IMR-90 (cell line): ENCODE measurements around the gene CEACAM6. TPM values are rescaled to one million over a fixed set of nuclear protein-coding genes. Genes with fewer than 3 reads are reported as not detected.

Experiments
- ATAC-seq: fragments of 200-7000 bp; cut with Tn5 transposase; 2 replicates; pipeline ENCODE4 v1.9.1; 2020; ENCODE audit warnings: low read depth, mild to moderate bottlenecking, moderate library complexity
- BruUV-seq: library from RNA; stranded (reverse); fragments of 400-500 nt; replicated peaks from 2 replicates; lab custom pipeline; 2021; lab: Mats Ljungman, UMichigan
- CTCF ChIA-PET: fragments of 300-600 bp; formaldehyde crosslinking; extraction: SDS; loops from one replicate; lab custom pipeline; 2021; ENCODE audit warnings: antibody characterized with exemption; lab: Yijun Ruan, JAX
- POLR2A ChIA-PET: fragments of 300-600 bp; sonication (Branson Sonifier 250); formaldehyde crosslinking; loops from one replicate; lab custom pipeline; 2022; ENCODE audit warnings: antibody characterized with exemption; ENCODE audit not compliant: unreplicated experiment; lab: Charles Lee
- DNase-seq: peaks from one replicate; pipeline ENCODE4 v3.0.0; 2013
- H2AFZ ChIP-seq: replicated peaks from 2 replicates; pipeline ENCODE3; 2013; ENCODE audit warnings: low read length, mild to moderate bottlenecking; ENCODE audit not compliant: poor library complexity
- H2AK5ac ChIP-seq: 2 replicates; pipeline ENCODE4 v1.6.1; 2013; ENCODE audit warnings: low read depth, low read length, inconsistent platforms
- H2AK9ac ChIP-seq: replicated peaks from 2 replicates; pipeline ENCODE3; 2013; ENCODE audit warnings: mild to moderate bottlenecking, low read depth, low read length, moderate library complexity; ENCODE audit not compliant: poor library complexity
- H2BK120ac ChIP-seq: 2 replicates; pipeline ENCODE4 v1.6.1; 2013; ENCODE audit warnings: low read depth, low read length, inconsistent platforms
- H2BK15ac ChIP-seq: 3 replicates; pipeline ENCODE4 v1.6.1; 2013; ENCODE audit warnings: low read depth, low read length, inconsistent platforms
- H2BK20ac ChIP-seq: 2 replicates; pipeline ENCODE4 v1.6.1; 2013; ENCODE audit warnings: low read depth, mild to moderate bottlenecking, inconsistent platforms, low read length, moderate library complexity
- H2BK5ac ChIP-seq: 2 replicates; pipeline ENCODE4 v1.6.1; 2013; ENCODE audit warnings: mild to moderate bottlenecking, low read depth, low read length, inconsistent platforms; ENCODE audit not compliant: poor library complexity, severe bottlenecking
- H3K14ac ChIP-seq: replicated peaks from 2 replicates; pipeline ENCODE4 v1.6.1; 2013; ENCODE audit warnings: low read depth, low read length, inconsistent platforms
- H3K18ac ChIP-seq: 2 replicates; pipeline ENCODE4 v1.6.1; 2013; ENCODE audit warnings: low read depth, low read length, control low read depth
- H3K23ac ChIP-seq: 2 replicates; pipeline ENCODE4 v1.6.1; 2013; ENCODE audit warnings: low read depth, low read length, inconsistent platforms
- H3K27ac ChIP-seq: 2 replicates; pipeline ENCODE4 v1.5.1; 2013; ENCODE audit warnings: mild to moderate bottlenecking, control low read depth, low read length; ENCODE audit not compliant: insufficient read depth
- H3K27me3 ChIP-seq: 2 replicates; pipeline ENCODE4 v1.6.1; 2013; ENCODE audit warnings: low read length; ENCODE audit not compliant: control insufficient read depth, insufficient read depth
- H3K36me3 ChIP-seq: 2 replicates; pipeline ENCODE4 v1.6.1; 2013; ENCODE audit warnings: low read length, mixed read lengths; ENCODE audit not compliant: control insufficient read depth, insufficient read depth
- H3K4ac ChIP-seq: 2 replicates; pipeline ENCODE4 v1.6.1; 2013; ENCODE audit warnings: low read depth, low read length, inconsistent platforms
- H3K4me1 ChIP-seq: 2 replicates; pipeline ENCODE4 v1.6.1; 2013; ENCODE audit warnings: low read length, mixed read lengths; ENCODE audit not compliant: control insufficient read depth, insufficient read depth
- H3K4me2 ChIP-seq: 2 replicates; pipeline ENCODE4 v1.6.1; 2013; ENCODE audit warnings: low read depth, mild to moderate bottlenecking, control low read depth, low read length, moderate library complexity
- H3K4me3 ChIP-seq: 2 replicates; pipeline ENCODE4 v1.5.1; 2013; ENCODE audit warnings: low read depth, mild to moderate bottlenecking, control low read depth, low read length, moderate library complexity; ENCODE audit not compliant: insufficient read depth
- H3K56ac ChIP-seq: 2 replicates; pipeline ENCODE4 v1.6.1; 2013; ENCODE audit warnings: low read length, inconsistent platforms; ENCODE audit not compliant: insufficient read depth; ENCODE audit errors: extremely low read depth
- H3K79me1 ChIP-seq, 2 experiments: 2 replicates each; pipeline ENCODE4 v1.6.1; 2013; ENCODE audit warnings: low read length in 2 of 2, inconsistent platforms in 1 of 2, low read depth in 1 of 2
- H3K9ac ChIP-seq: 2 replicates; pipeline ENCODE4 v1.6.1; 2013; ENCODE audit warnings: low read depth, low read length, control low read depth
- H3K9me1 ChIP-seq: 2 replicates; pipeline ENCODE4 v1.6.1; 2013; ENCODE audit warnings: low read length, inconsistent platforms; ENCODE audit not compliant: insufficient read depth
- H3K9me3 ChIP-seq: 2 replicates; pipeline ENCODE4 v1.6.1; 2013; ENCODE audit warnings: low read length; ENCODE audit not compliant: control insufficient read depth, insufficient read depth
- H4K20me1 ChIP-seq: 2 replicates; pipeline ENCODE4 v1.6.1; 2013; ENCODE audit warnings: low read length, inconsistent platforms; ENCODE audit not compliant: insufficient read depth
- H4K5ac ChIP-seq: 2 replicates; pipeline ENCODE4 v1.6.1; 2013; ENCODE audit warnings: mild to moderate bottlenecking, low read depth, low read length, control low read depth
- H4K8ac ChIP-seq, 2 experiments: 2 replicates each; pipeline ENCODE4 v1.6.1; 2013; ENCODE audit warnings: low read depth in 2 of 2, low read length in 2 of 2, control low read depth in 1 of 2, inconsistent platforms in 1 of 2
- H4K91ac ChIP-seq: 2 replicates; pipeline ENCODE4 v1.6.1; 2013; ENCODE audit warnings: low read depth, low read length, inconsistent platforms; ENCODE audit not compliant: insufficient read depth
- BHLHE40 ChIP-seq: fragments of 150-350 bp; IDR thresholded peaks from 2 replicates; pipeline ENCODE4 v1.6.1; 2016; ENCODE audit warnings: mild to moderate bottlenecking, low read depth, low read length
- CEBPB ChIP-seq: IDR thresholded peaks from 2 replicates; pipeline ENCODE4 v1.6.1; 2012; ENCODE audit warnings: low read depth, low read length, improper control_type of control experiment
- CHD1 ChIP-seq: IDR thresholded peaks from 2 replicates; pipeline ENCODE4 v1.6.1; 2012; ENCODE audit warnings: low read depth, low read length, improper control_type of control experiment
- FOS ChIP-seq: fragments of 150-350 bp; IDR thresholded peaks from 2 replicates; pipeline ENCODE4 v1.6.1; 2016; ENCODE audit warnings: low read depth, low read length
- MAFK ChIP-seq: IDR thresholded peaks from 2 replicates; pipeline ENCODE4 v1.6.1; 2012; ENCODE audit warnings: low read depth, low read length, improper control_type of control experiment
- MAZ ChIP-seq: IDR thresholded peaks from 2 replicates; pipeline ENCODE4 v1.6.1; 2012; ENCODE audit warnings: low read depth, mild to moderate bottlenecking, low read length, improper control_type of control experiment, moderate library complexity, borderline replicate concordance
- MXI1 ChIP-seq: IDR thresholded peaks from 2 replicates; pipeline ENCODE4 v1.6.1; 2012; ENCODE audit warnings: low read depth, mild to moderate bottlenecking, low read length, moderate library complexity, borderline replicate concordance
- NFE2L2 ChIP-seq: fragments of 150-350 bp; IDR thresholded peaks from 2 replicates; pipeline ENCODE4 v1.6.1; 2016; ENCODE audit warnings: low read depth, mild to moderate bottlenecking, low read length
- POLR2A ChIP-seq: IDR thresholded peaks from 2 replicates; pipeline ENCODE4 v1.6.1; 2012; ENCODE audit warnings: mild to moderate bottlenecking, low read depth, low read length
- RAD21 ChIP-seq: IDR thresholded peaks from 2 replicates; pipeline ENCODE4 v1.6.1; 2012; ENCODE audit warnings: low read length, improper control_type of control experiment
- RCOR1 ChIP-seq: IDR thresholded peaks from 2 replicates; pipeline ENCODE4 v1.6.1; 2012; ENCODE audit warnings: mild to moderate bottlenecking, low read length, improper control_type of control experiment; ENCODE audit not compliant: insufficient replicate concordance
- RFX5 ChIP-seq: IDR thresholded peaks from 2 replicates; pipeline ENCODE4 v1.8.0; 2012; ENCODE audit warnings: low read depth, mild to moderate bottlenecking, low read length, moderate library complexity
- SMC3 ChIP-seq: fragments of 150-350 bp; IDR thresholded peaks from 2 replicates; pipeline ENCODE4 v1.6.1; 2016; ENCODE audit warnings: low read depth, mild to moderate bottlenecking, antibody characterized with exemption, low read length, moderate library complexity
- WGBS, 2 experiments: methylation state at CpG; one replicate each; pipeline versions ENCODE4 v1.1.5 to v1.1.7; 2013; ENCODE audit warnings: missing lambda C conversion rate in 2 of 2; ENCODE audit not compliant: insufficient read length in 1 of 2; ENCODE audit errors: extremely low coverage in 2 of 2; 5-methylcytosine and 5-hydroxymethylcytosine counted together
- dilution Hi-C: fragments of 300-500 bp; cut with HindIII; formaldehyde crosslinking; loops from one replicate; pipeline ENCODE4 v1.14.3; 2018; ENCODE audit warnings: low sequenced_read_pairs; ENCODE audit not compliant: unreplicated experiment
- in situ Hi-C: fragments of 300-500 bp; cut with MboI; formaldehyde crosslinking; loops from 3 replicates; pipeline ENCODE4 v1.14.3; 2019; ENCODE audit warnings: low sequenced_read_pairs, inconsistent platforms, mixed read lengths
- intact Hi-C: fragments of 100-400 bp; cut with micrococcal nuclease; formaldehyde crosslinking; loops from 2 replicates; pipeline ENCODE4 v1.10.0; 2022
- polyA plus RNA-seq, 3 experiments: library from polyadenylated mRNA; depleted of rRNA; stranded (reverse); fragments of >200 nt; gene quantifications; 2 replicates each; pipeline ENCODE4 v1.2.3, GENCODE V29; 2012; ENCODE audit warnings: low replicate concordance in 1 of 3
- total RNA-seq: library from RNA; depleted of rRNA; stranded (reverse); fragments of >200 nt; gene quantifications from 2 replicates; pipeline ENCODE4 v1.2.3, GENCODE V29; 2012
- TF ChIP-seq, protein P1 (sequence below): fragments of 150-350 bp; IDR thresholded peaks from 2 replicates; pipeline ENCODE4 v1.6.1; 2017; ENCODE audit warnings: mild to moderate bottlenecking, antibody characterized with exemption, low read length, low read depth
- TF ChIP-seq, protein P2 (sequence below): conservative IDR thresholded peaks from 2 replicates; pipeline ENCODE4 v1.5.1; 2012; ENCODE audit warnings: mild to moderate bottlenecking, low read depth, low read length, improper control_type of control experiment
- TF ChIP-seq, protein P3 (sequence below): fragments of 150-350 bp; IDR thresholded peaks from 2 replicates; pipeline ENCODE4 v1.6.1; 2016; ENCODE audit warnings: low read depth, mild to moderate bottlenecking, low read length, moderate library complexity, borderline replicate concordance

Gene CEACAM6
- total and polyA plus RNA-seq, 2 of the 4 experiments (the other 2 are of a cell fraction), result not detected

DNA sequence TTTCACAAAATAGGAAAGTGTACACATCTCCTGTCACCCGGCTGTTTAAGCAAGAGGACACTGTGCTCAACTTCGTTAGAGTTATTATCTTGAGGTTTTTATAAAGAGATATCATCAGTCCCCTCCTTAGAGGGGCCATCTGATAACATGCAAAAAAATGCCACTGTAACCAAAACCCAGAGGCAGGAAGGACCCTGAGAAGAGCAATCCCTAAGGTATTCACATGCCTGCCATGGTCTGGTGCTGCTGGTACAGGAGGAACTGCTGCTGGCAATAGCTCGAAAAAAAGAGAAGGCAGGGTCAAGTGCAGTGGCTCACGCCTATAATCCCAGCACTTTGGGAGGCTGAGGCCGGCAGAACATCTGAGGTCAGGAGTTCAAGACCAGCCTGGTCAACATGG, 28.3 kb downstream of the CEACAM6 start:
- Histone ChIP-seq H3K27me3 (peaks cover 2% of the 10 kb centered on the region), H3K9me3 (no peaks in the 10 kb centered on the region), H2AK9ac (no peak overlapping the region), H2BK5ac (no peak overlapping the region), H2BK15ac (no peak overlapping the region), H3K4me3 (no peak overlapping the region), H3K4me2 (no peak overlapping the region), H2AK5ac (no peak overlapping the region), H4K8ac (no peak overlapping the region), H3K4me1 (no peaks in the 10 kb centered on the region), H3K27ac (no peak overlapping the region), H2BK120ac (no peak overlapping the region), H4K20me1 (no peaks in the 10 kb centered on the region), H2AFZ (no peak overlapping the region), H3K9me1 (no peaks in the 10 kb centered on the region), H2BK20ac (no peak overlapping the region), H3K4ac (no peak overlapping the region), H3K23ac (no peak overlapping the region), H3K36me3 (no peaks in the 10 kb centered on the region), H3K79me1 (no peaks in the 10 kb centered on the region), H3K18ac (no peak overlapping the region), H4K5ac (no peak overlapping the region), H3K9ac (no peak overlapping the region), H3K56ac (no peak overlapping the region), H4K91ac (no peak overlapping the region), H3K14ac (no peak overlapping the region)
- TF ChIP-seq CHD1 (no peak), RCOR1 (no peak), POLR2A (no peak), SMC3 (no peak), FOS (no peak), MXI1 (no peak), BHLHE40 (no peak), CEBPB (no peak), RFX5 (no peak), NFE2L2 (no peak), MAFK (no peak), MAZ (no peak), RAD21 (no peak)
- TF ChIP-seq, protein P1, sequence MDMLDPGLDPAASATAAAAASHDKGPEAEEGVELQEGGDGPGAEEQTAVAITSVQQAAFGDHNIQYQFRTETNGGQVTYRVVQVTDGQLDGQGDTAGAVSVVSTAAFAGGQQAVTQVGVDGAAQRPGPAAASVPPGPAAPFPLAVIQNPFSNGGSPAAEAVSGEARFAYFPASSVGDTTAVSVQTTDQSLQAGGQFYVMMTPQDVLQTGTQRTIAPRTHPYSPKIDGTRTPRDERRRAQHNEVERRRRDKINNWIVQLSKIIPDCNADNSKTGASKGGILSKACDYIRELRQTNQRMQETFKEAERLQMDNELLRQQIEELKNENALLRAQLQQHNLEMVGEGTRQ, result no peak
- TF ChIP-seq, protein P2, sequence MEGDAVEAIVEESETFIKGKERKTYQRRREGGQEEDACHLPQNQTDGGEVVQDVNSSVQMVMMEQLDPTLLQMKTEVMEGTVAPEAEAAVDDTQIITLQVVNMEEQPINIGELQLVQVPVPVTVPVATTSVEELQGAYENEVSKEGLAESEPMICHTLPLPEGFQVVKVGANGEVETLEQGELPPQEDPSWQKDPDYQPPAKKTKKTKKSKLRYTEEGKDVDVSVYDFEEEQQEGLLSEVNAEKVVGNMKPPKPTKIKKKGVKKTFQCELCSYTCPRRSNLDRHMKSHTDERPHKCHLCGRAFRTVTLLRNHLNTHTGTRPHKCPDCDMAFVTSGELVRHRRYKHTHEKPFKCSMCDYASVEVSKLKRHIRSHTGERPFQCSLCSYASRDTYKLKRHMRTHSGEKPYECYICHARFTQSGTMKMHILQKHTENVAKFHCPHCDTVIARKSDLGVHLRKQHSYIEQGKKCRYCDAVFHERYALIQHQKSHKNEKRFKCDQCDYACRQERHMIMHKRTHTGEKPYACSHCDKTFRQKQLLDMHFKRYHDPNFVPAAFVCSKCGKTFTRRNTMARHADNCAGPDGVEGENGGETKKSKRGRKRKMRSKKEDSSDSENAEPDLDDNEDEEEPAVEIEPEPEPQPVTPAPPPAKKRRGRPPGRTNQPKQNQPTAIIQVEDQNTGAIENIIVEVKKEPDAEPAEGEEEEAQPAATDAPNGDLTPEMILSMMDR, result no peak
- TF ChIP-seq, protein P3, sequence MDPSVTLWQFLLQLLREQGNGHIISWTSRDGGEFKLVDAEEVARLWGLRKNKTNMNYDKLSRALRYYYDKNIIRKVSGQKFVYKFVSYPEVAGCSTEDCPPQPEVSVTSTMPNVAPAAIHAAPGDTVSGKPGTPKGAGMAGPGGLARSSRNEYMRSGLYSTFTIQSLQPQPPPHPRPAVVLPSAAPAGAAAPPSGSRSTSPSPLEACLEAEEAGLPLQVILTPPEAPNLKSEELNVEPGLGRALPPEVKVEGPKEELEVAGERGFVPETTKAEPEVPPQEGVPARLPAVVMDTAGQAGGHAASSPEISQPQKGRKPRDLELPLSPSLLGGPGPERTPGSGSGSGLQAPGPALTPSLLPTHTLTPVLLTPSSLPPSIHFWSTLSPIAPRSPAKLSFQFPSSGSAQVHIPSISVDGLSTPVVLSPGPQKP, result no peak
- in situ Hi-C loops (no loop called here), intact Hi-C loops (no loop called here), dilution Hi-C loops (no loop called here)
- BruUV-seq, result no TSS peak
- ChIA-PET CTCF (no interaction called here), POLR2A (no interaction called here)
- ATAC-seq (no peak), DNase-seq (no peak)
- no CpG with 5 or more reads among the region's 5 CpGs for WGBS, 2 experiments
